WERI-Rb-1 (cell line): ENCODE results near the gene ADIPOR2.

Source experiments
- DNase-seq: peaks from one replicate; pipeline ENCODE4 v3.0.0-alpha.2; 2020
- H3K27ac ChIP-seq: fragments of 250-450 bp; sonication (Bioruptor Pico); 2 replicates; pipeline ENCODE4 v1.5.1; 2020; ENCODE audit warnings: mild to moderate bottlenecking, moderate library complexity
- H3K27me3 ChIP-seq: fragments of 250-450 bp; sonication (Bioruptor Pico); 2 replicates; pipeline ENCODE4 v1.5.1; 2021; ENCODE audit warnings: mild to moderate bottlenecking, low read depth, moderate library complexity; ENCODE audit not compliant: insufficient read depth, severe bottlenecking
- H3K36me3 ChIP-seq: fragments of 250-450 bp; sonication (Bioruptor Pico); 2 replicates; pipeline ENCODE4 v1.5.1; 2020; ENCODE audit warnings: mild to moderate bottlenecking, moderate library complexity
- H3K4me3 ChIP-seq: 2 replicates; pipeline ENCODE4 v1.5.1; 2011; ENCODE audit warnings: low read depth, mild to moderate bottlenecking, control low read depth, low read length
- H3K9me3 ChIP-seq: fragments of 250-450 bp; sonication (Bioruptor Pico); 2 replicates; pipeline ENCODE4 v1.5.1; 2021; ENCODE audit warnings: mild to moderate bottlenecking, moderate library complexity; ENCODE audit not compliant: severe bottlenecking
- CTCF ChIP-seq: IDR thresholded peaks from 2 replicates; pipeline ENCODE4 v1.5.1; 2011; ENCODE audit warnings: low read depth, mild to moderate bottlenecking, control low read depth, inconsistent platforms, low read length

ADIPOR2 gene

GRCh38 chr12:1820896-1821291 is 130.0 kb downstream of the ADIPOR2 start:
- Histone ChIP-seq H3K9me3 (no peaks in the 10 kb centered on the region), H3K36me3 (no peaks in the 10 kb centered on the region), H3K27me3 (no peaks in the 10 kb centered on the region), H3K27ac (no peak overlapping the region), H3K4me3 (no peak overlapping the region)
- no peak for TF ChIP-seq CTCF
- DNase-seq = no peak

GRCh38 chr12:1821805-1822204 is 130.9 kb downstream of the ADIPOR2 start:
- Histone ChIP-seq H3K27ac (peak overlapping the region; percentile 38), H3K4me3 (no peak overlapping the region), H3K9me3 (no peaks in the 10 kb centered on the region), H3K27me3 (no peaks in the 10 kb centered on the region), H3K36me3 (no peaks in the 10 kb centered on the region)
- DNase-seq = peak; percentile 83
- no peak for TF ChIP-seq CTCF

GRCh38 chr12:1822699-1823098 is 131.8 kb downstream of the ADIPOR2 start:
- Histone ChIP-seq H3K36me3 (no peaks in the 10 kb centered on the region), H3K4me3 (no peak overlapping the region), H3K9me3 (no peaks in the 10 kb centered on the region), H3K27ac (peak overlapping the region; percentile 38), H3K27me3 (no peaks in the 10 kb centered on the region)
- no peak for DNase-seq
- no peak for TF ChIP-seq CTCF

- no peak for DNase-seq
- Histone ChIP-seq H3K27ac (no peak overlapping the region), H3K36me3 (no peaks in the 10 kb centered on the region), H3K27me3 (no peaks in the 10 kb centered on the region), H3K9me3 (no peaks in the 10 kb centered on the region), H3K4me3 (no peak overlapping the region)
- no peak for TF ChIP-seq CTCF
Observed at GRCh38 chr12:1823237-1823636, 132.4 kb downstream of the ADIPOR2 start.

DNA sequence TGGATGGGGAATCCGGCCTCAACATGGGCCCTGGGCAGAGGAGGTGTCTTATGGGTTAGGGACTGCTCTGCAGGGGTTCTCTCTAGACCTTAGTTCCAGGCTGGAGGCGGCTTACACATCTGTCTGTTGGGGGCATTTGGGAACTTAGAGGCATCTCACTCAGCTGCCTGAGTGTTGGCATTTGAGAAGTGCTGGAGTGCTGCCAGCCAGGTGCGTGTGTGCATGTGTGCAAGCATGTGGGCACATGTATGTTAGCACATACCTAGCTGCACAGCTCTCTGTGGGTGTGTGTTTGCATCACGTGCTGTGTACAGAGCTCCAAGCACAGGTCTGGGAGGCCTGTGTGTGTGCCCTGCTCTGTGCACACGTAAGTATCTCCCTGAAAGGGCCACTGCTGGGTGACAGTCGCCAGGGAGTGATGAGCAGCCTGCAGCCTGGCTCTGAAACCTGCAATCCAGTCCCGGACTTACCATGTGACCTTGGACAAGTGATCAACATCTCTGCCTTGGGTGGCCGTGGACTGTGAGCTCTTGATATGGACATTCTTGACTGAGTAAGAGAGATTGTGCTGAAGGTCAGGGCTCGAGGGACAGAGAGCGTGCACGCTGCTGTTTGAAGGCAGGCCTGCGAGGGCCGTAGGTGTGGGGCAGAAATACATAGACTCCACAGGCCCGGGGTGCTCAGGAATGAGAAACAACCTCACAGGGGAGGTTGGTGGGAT is 134.7 kb downstream of the ADIPOR2 start:
- H3K4me3 ChIP-seq = no peak overlapping the region
- no peak for TF ChIP-seq CTCF
- no peak overlapping the region for H3K27ac ChIP-seq
- H3K27me3 ChIP-seq = no peaks in the 10 kb centered on the region
- no peak for DNase-seq
- H3K36me3 ChIP-seq = no peaks in the 10 kb centered on the region
- no peaks in the 10 kb centered on the region for H3K9me3 ChIP-seq

DNA sequence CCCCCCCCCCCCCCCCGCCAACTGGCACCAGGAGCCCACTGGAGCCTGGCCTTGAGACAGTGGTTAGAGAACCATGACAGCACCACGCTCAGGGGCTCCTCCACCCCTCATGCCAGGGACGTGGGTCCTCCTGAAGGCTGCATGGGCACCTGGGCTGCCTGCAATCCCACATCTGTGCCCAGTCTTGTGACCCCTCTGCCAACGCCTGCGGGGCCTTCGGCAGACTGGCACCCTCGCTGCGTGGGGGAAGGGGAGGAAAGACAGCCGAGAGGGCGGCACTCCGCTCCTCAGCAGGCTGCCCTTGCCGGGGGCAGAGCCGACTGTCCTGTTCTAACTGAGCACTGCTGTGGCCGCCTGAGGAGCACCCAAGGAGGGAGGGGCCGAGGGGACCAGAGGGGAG is 135.5 kb downstream of the ADIPOR2 start:
- no peak for TF ChIP-seq CTCF
- H3K27me3 ChIP-seq = no peaks in the 10 kb centered on the region
- DNase-seq = no peak
- H3K4me3 ChIP-seq = no peak overlapping the region
- no peaks in the 10 kb centered on the region for H3K9me3 ChIP-seq
- H3K36me3 ChIP-seq = no peaks in the 10 kb centered on the region
- no peak overlapping the region for H3K27ac ChIP-seq
